ENCODE results near the gene FTH1.

Gene FTH1

GRCh38 chr11:61949169-61950034, 18.0 kb downstream of the FTH1 start:
- no peak overlapping the region for H3K4me3 ChIP-seq (ENCODE audit: low read depth, low read length)

- H3K4me3 ChIP-seq (ENCODE audit: low read depth, low read length), result no peak overlapping the region
Observed at GRCh38 chr11:61948505-61948904, 18.9 kb downstream of the FTH1 start.

- H3K4me3 ChIP-seq (ENCODE audit: low read depth, low read length), result no peak overlapping the region
Observed at GRCh38 chr11:61947486-61948210, 19.8 kb downstream of the FTH1 start.

GRCh38 chr11:61946894-61947293, 20.5 kb downstream of the FTH1 start:
- H3K4me3 ChIP-seq (ENCODE audit: low read depth, low read length), result no peak overlapping the region

GRCh38 chr11:61945191-61945590, 22.2 kb downstream of the FTH1 start:
- no peak overlapping the region for H3K4me3 ChIP-seq (ENCODE audit: low read depth, low read length)

- H3K4me3 ChIP-seq (ENCODE audit: low read depth, low read length), result no peak overlapping the region
Observed at GRCh38 chr11:61940466-61940865, 27.0 kb downstream of the FTH1 start.

GRCh38 chr11:61935861-61936260, 31.6 kb downstream of the FTH1 start:
- no peak overlapping the region for H3K4me3 ChIP-seq (ENCODE audit: low read depth, low read length)

GRCh38 chr11:61930933-61931332, 36.5 kb downstream of the FTH1 start:
- no peak overlapping the region for H3K4me3 ChIP-seq (ENCODE audit: low read depth, low read length)

- no peak overlapping the region for H3K4me3 ChIP-seq (ENCODE audit: low read depth, low read length)
Observed at GRCh38 chr11:61928606-61929005, 38.8 kb downstream of the FTH1 start.

GRCh38 chr11:61927501-61927900, 39.9 kb downstream of the FTH1 start:
- no peak overlapping the region for H3K4me3 ChIP-seq (ENCODE audit: low read depth, low read length)

- H3K4me3 ChIP-seq (ENCODE audit: low read depth, low read length), result no peak overlapping the region
Observed at GRCh38 chr11:61926235-61926634, 41.2 kb downstream of the FTH1 start.

- no peak overlapping the region for H3K4me3 ChIP-seq (ENCODE audit: low read depth, low read length)
Observed at GRCh38 chr11:61925736-61926135, 41.7 kb downstream of the FTH1 start.

GRCh38 chr11:61924064-61924455, 43.4 kb downstream of the FTH1 start:
- no peak overlapping the region for H3K4me3 ChIP-seq (ENCODE audit: low read depth, low read length)

GRCh38 chr11:61923166-61924063, 44.0 kb downstream of the FTH1 start:
- no peak overlapping the region for H3K4me3 ChIP-seq (ENCODE audit: low read depth, low read length)

- no peak overlapping the region for H3K4me3 ChIP-seq (ENCODE audit: low read depth, low read length)
Observed at GRCh38 chr11:61922539-61922938, 44.9 kb downstream of the FTH1 start.

- no peak overlapping the region for H3K4me3 ChIP-seq (ENCODE audit: low read depth, low read length)
Observed at GRCh38 chr11:61921446-61921845, 46.0 kb downstream of the FTH1 start.

GRCh38 chr11:61919705-61920631, 47.5 kb downstream of the FTH1 start:
- H3K4me3 ChIP-seq (ENCODE audit: low read depth, low read length), result no peak overlapping the region

- no peak overlapping the region for H3K4me3 ChIP-seq (ENCODE audit: low read depth, low read length)
Observed at GRCh38 chr11:61918938-61919704, 48.3 kb downstream of the FTH1 start.

- peak overlapping the region; percentile 4 for H3K4me3 ChIP-seq (ENCODE audit: low read depth, low read length)
Observed at GRCh38 chr11:61918251-61918937, 49.0 kb downstream of the FTH1 start.
